Measurements from ENCODE around the gene JUND.

JUND gene

GRCh38 chr19:18266771-18267686 lies 14.4 kb downstream of the JUND start:
- DNase-seq, result no peak

DNA sequence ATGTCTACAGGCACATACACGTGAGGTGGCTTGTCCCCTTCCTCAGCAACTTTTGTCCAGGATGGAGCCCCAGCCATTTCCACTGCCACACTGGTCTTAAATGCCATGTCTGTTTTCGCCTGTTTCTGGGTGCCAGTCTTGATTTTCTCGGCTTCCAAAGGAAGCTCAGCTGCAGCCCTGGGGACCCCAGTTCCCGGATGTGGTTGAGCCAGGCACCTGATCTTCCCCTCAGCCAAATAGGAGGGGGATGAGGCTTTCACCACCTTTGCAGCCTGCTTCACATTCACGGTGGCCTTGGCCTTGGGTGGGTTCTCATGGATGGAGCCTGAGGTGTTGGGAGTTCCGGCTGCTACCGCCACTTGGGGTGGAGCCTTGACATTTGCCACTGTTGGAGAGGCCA lies 15.8 kb downstream of the JUND start:
- no peak for DNase-seq

DNA sequence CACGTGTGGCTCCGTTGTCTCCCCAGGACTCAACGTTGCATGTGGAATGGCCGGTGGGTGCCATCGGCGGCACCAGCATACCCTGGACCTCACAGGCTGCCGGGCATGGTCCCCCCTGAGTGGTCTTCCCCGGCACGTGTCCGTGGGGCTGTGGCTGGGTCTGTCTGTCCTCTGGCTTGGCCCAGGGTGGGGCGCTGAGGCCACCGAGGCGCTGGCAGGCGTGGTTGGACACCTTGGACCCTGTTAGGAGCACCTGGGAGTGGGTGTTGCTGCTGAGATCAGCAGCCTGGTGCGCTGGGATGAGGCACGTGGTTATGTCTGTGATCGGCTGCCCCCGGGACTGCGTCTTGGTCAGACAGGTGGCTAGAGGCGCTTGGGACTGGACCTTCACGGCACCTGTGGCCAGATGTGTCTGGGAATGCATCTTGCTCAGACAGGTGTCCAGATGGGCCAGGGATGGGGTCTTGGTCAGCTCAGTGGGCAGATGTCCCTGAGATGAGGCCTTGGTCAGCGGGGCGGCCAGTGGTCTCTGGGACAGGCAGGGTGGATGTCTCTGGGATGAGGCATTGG lies 16.4 kb downstream of the JUND start:
- no peak for DNase-seq

DNA sequence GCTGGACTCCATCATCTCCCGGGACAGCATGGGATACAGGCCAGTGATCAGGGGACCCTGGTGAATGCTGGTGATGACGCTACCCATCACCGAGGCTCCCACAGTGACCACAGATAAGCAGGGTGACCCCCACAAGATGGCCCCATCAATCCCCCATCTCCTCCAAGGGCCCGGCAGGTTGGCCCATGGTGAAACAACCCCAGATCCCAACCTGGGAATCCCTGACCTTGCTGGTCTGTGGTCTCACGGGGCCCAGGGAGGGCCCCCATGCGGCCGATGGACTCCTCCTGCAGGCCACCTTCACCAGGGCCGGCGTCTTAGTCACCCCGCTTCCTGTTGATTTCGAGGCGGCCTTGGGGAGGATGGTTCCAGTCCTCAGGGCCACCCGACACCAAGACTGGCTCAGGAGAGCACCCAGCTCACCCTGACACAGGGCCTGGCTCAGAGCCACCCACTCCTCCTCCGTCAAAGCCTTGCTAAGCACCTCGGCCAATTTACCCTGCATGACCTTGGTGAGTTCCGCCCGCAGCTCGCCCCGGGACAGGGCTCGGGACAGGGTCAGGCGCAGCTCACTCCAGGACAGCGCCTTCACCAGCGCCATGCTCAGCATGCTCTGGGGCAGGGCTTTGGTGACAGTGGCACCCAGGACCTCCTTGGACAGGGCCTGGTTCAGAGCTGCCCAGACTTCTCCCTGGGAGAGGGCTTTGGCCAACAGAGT lies 17.1 kb downstream of the JUND start:
- no peak for DNase-seq

- no peak for DNase-seq
These were observed 17.9 kb downstream of the JUND start for GRCh38 chr19:18263324-18264136.

DNA sequence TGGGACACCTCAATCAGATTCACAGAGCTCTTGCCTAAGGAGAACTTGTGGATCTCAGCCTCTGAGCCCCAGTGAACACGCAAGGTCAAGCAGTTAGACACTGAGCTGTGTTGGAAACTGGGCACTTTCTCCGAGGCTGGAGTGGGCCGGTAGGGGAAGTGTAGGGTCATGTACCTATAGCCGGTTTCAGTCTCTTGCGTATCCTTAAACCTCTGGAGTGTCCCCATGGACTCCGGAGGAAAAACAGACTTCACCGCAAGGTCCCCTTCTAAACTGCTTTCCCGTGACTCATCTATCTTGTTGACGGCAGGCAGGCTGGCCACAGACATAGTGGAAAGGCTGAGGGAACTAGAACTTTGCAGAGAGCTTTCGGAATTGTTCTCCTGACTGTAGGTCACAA lies 18.5 kb downstream of the JUND start:
- DNase-seq, result no peak

DNA sequence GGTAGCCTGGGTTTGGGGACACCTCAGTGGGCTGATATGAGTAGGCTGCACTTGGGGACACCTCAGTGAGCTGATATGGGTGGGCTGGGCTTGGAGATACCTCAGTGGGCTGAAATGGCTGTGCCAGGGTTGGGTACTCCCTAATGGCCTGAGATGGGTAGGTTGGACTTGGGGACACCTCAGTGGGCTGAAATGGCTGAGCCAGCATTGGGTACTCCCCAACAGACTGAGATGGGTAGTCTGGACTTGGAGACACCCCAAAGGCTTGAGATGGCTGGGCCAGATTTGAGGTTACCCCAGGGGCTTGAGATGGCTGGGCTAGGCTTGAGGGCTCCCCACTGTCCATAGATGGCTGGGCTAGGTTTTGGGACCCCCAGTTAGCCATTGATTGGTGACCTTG lies 19.3 kb downstream of the JUND start:
- no peak for DNase-seq

DNA sequence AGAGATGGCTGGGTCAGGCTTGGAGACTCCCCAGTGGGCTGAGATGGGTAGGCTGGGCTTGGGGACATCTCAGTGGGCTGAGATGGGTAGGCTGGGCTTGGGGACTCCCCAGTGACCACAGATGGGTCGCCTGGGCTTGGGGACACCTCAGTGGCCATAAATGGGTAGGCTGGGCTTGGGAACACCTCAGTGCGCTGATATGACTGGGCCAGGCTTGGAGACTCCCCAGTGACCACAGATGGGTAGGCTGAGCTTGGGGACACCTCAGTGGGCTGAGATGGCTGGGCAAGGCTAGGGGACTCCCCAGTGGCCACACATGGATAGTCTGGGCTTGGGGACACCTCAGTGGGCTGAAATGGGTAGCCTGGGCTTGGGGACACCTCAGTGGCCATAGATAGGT lies 19.9 kb downstream of the JUND start:
- DNase-seq, result no peak

DNA sequence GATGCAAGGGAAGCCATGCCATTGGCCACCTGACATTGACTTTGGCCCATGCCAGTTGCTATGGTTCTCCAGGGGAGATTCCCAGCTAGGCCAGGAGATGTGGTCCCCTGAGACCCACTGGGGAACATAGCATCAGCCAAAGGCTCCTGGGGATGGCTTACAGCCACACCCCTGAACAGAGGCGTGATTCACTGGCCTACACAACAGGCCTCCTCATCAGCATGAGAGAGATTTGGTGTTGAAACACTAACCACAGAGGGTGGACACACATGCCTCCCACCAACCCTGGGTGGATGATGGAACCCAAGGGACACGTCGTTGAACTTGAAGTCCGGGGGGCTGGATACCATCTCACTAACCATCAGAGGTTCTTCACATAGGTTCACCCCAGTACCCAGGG lies 21.5 kb downstream of the JUND start:
- DNase-seq, result no peak

DNA sequence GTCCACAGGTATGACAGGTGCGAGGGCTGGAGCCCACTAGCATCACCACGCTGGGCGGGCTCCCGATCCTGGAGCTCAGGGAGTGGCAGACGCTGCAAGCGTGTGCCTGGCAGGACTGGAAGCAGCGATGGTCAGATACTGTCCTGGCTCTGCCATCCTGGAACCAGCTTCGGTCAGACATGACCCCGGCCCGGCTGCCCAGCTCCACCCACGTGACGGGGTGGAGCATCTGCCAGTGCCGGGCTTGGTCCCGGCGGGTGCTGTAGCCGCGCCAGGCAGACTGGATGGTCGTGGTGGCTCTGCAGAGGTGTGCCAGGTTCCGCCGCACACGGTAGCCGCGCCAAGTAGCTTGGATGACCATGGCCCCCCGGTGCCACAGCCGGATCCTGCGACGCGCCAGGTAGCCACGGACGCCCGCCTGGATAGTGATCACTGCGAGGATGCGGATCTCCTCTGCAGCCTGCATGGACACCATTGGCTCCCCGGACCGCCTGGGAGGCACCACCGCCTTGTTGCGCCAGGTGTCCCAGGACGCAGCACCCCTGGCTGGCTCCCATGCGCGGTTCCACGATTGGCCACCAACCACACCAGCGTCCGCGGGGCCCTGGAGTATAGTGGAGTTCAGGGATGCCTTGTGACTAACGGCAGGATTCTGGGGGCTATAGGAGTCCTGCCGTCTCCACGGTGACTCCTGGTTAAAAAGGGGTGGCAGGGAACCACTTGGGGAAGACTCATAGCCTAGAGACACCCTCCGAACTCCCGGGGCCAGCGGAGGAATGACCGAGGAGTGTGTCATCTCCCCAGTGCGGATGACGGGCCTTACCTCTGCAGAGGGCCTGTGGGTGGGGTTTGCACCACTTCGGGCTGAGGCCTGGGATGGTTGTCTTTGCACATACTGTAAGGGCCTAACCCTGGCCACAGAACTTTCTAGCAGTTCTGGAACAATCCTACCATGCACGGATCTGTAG lies 23.6 kb downstream of the JUND start:
- DNase-seq, result peak in 1 of 14 donors; percentile 54

- DNase-seq, result no peak
These were observed 26.6 kb downstream of the JUND start for GRCh38 chr19:18254546-18255503.

- no peak for DNase-seq
These were observed 27.7 kb downstream of the JUND start for GRCh38 chr19:18253716-18254115.

GRCh38 chr19:18253130-18253529 lies 28.3 kb downstream of the JUND start:
- DNase-seq, result no peak

DNA sequence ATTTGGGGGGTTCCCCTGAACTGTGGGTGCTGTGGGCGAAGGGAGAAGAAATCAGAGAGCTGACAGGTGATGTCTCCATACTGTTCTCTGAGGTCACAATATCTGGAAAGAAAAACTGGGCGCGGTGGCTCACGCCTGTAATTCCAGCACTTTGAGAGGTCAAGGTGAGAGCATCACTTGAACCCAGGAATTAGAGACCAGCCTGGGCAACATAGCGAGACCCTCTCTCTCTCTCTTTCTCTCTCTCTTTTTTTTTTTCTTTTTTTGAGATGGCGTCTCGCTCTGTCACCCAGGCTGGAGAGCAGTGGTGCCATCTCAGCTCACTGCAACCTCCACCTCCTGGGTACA lies 29.1 kb downstream of the JUND start:
- DNase-seq, result no peak

- peak in 11 of 14 donors; percentile 8 to 69 (median 32) for DNase-seq
These were observed 29.6 kb downstream of the JUND start for GRCh38 chr19:18251587-18252369.

GRCh38 chr19:18249834-18250233 lies 31.6 kb downstream of the JUND start:
- no peak for DNase-seq

DNA sequence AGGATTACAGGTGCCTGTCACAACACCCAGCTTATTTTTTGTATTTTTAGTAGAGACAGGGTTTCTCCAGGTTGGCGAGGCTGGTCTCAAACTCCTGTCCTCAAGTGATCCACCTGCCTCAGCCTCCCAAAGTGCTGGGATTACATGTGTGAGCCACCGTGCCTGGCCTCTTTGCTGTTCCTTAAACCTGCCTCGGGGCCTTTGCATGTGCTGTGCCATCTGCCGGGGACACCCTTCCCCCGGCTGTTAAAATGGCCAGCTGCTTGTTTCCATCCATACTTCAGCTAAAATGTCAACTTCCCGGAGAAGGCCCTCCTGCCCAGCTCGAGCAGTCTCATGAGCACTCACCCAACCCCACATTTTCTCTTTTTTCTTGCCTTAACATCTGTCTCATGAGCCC lies 36.1 kb downstream of the JUND start:
- DNase-seq, result no peak

- DNase-seq, result no peak
These were observed 42.1 kb downstream of the JUND start for GRCh38 chr19:18239303-18239702.

- DNase-seq, result no peak
These were observed 47.2 kb downstream of the JUND start for GRCh38 chr19:18234194-18234593.
